Measurements from ENCODE around the gene TEX9.
"Not testable (repeated sequence)": the region's sequence is repeated elsewhere in the genome, so short reads cannot be mapped to it uniquely, and the experiment has no call there.

The TEX9 gene

DNA sequence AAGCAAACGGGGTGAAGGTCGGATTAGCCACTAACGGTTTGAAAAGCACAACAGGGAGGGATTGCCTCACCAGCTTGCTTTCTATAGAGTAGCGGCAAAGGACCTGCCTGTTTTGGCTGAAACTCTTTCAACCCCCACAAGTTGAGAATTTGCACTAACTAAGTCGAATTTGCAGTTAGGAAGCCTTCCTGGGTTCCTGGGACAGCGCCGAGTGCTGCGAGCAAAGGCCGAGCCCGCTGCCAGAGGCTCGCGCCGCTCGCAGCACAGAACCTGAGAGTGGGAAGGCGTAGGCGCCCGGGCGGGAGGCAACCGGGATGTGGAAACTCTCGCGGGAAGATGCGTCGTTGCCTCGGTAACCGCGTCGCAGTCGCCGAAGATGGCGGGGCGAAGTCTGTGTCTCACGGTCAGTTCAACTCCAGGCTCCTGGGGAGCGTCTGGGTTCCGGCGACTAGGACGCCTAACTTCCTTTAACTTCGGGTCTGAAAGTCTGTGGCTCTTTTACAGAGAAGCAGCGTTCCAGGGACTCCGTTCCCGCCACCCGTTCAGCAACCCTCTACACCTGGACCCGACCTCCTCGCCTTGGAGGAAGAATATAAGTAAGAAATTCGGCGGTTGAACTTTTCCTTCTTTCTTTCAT is at the start of gene TEX9:
Gene TEX9 (plus strand): TSS at position 352 of the 637 bp plus-strand sequence. CDS start 25 bp downstream, at position 377.
- H3K9me3 ChIP-seq (ENCODE audit: low read length), result no peaks in the 10 kb centered on the region
- H3K27me3 ChIP-seq (ENCODE audit: control insufficient read depth in 1 of 2, insufficient read depth in 2 of 2, low read length in 2 of 2), result no peaks in the 10 kb centered on the region
- peak within 1 kb of the TSS; percentile 13 for H3K9ac ChIP-seq (ENCODE audit: low read length)
- H3K36me3 ChIP-seq (ENCODE audit: insufficient read depth, low read length), result no peaks in the 10 kb centered on the region
- H3K4me1 ChIP-seq (ENCODE audit: insufficient read depth, low read length), result peaks cover 8% of the 10 kb centered on the region
- peak within 1 kb of the TSS; percentile 47 to 80 for H3K4me3 ChIP-seq (ENCODE audit: low read depth in 1 of 2, low read length in 2 of 2)
- H3K27ac ChIP-seq (ENCODE audit: low read depth, low read length), result peak within 1 kb of the TSS; percentile 13

DNA sequence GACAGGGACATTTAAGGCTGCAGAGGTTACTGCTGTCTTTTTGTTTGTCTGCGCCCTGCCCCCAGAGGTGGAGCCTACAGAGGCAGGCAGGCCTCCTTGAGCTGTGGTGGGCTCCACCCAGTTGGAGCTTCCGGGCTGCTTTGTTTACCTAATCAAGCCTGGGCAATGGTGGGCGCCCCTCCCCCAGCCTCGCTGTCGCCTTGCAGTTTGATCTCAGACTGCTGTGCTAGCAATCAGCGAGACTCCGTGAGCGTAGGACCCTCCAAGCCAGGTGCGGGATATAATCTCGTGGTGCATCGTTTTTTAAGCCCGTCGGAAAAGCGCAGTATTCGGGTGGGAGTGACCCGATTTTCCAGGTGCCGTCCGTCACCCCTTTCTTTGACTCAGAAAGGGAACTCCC is 48.7 kb upstream of the TEX9 start:
- not testable (repeated sequence) for H3K4me1 ChIP-seq (ENCODE audit: insufficient read depth, low read length); H3K27me3 ChIP-seq (ENCODE audit: control insufficient read depth in 1 of 2, insufficient read depth in 2 of 2, low read length in 2 of 2); H3K4me3 ChIP-seq (ENCODE audit: low read depth in 1 of 2, low read length in 2 of 2); H3K36me3 ChIP-seq (ENCODE audit: insufficient read depth, low read length); H3K9ac ChIP-seq (ENCODE audit: low read length); H3K9me3 ChIP-seq (ENCODE audit: low read length); H3K27ac ChIP-seq (ENCODE audit: low read depth, low read length)

DNA sequence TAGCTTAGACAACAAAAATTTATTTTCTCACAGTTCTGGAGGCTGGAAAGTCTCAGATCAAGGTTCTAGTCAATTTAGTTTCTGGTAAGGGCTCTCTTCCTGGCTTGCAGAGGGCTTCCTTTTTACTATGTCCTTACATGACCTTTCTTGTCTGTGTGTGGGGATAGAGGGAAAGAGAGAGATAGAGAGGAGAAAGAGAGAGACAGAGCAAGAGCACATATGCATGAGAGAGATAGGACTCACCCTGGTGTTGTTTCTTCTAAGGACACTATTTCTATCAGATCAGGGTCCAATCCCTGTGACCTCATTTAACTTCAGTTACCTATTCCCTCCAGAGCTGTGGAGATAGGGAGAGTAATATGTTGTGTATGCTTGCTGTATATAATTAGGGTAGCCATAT is 44.9 kb upstream of the TEX9 start:
- no peak overlapping the region for H3K27ac ChIP-seq (ENCODE audit: low read depth, low read length)
- H3K27me3 ChIP-seq (ENCODE audit: control insufficient read depth in 1 of 2, insufficient read depth in 2 of 2, low read length in 2 of 2), result no peaks in the 10 kb centered on the region
- no peak overlapping the region for H3K9ac ChIP-seq (ENCODE audit: low read length)
- no peak overlapping the region for H3K4me3 ChIP-seq (ENCODE audit: low read depth in 1 of 2, low read length in 2 of 2)
- no peaks in the 10 kb centered on the region for H3K9me3 ChIP-seq (ENCODE audit: low read length)
- H3K4me1 ChIP-seq (ENCODE audit: insufficient read depth, low read length), result no peaks in the 10 kb centered on the region
- H3K36me3 ChIP-seq (ENCODE audit: insufficient read depth, low read length), result no peaks in the 10 kb centered on the region

DNA sequence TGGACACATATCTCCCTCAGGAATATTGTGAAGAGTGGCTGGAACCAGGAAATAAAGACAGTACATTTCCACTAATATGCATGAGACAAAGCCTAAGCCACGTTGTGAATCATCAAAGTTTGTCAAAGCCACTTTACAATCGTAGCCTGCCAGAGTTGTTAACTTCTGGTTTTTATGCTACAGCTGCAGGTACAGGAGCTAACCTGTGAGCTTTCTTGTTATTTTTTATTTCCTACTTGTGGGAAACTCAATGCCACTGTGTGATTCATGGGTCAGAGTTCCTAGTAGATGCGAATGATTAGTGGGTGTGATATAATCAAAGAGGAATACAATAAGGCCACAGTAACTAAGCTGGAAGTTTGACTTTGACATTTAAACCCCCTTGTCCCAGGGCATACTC is 44.4 kb upstream of the TEX9 start:
- H3K27ac ChIP-seq (ENCODE audit: low read depth, low read length), result no peak overlapping the region

DNA sequence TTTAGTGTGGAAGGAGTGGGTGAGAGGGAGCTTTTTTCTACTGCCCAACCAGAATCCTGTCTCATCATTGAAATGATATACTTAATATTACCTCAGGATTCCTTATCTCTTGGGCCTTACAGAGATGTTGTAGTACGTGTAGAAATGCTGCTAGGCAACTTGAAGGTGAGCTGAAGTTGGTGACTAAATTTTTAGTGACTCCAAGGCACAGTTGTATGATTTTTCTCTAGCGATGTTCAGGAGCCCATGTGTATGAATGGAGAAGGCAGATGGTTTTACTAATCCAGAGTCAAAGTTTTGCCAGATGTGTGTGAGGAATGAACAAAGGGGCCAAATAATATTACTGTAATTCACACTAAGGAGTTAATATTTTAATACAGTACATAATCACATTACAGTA is 42.8 kb upstream of the TEX9 start:
- no peak overlapping the region for H3K9ac ChIP-seq (ENCODE audit: low read length)
- no peaks in the 10 kb centered on the region for H3K4me1 ChIP-seq (ENCODE audit: insufficient read depth, low read length)
- no peaks in the 10 kb centered on the region for H3K27me3 ChIP-seq (ENCODE audit: control insufficient read depth in 1 of 2, insufficient read depth in 2 of 2, low read length in 2 of 2)
- no peaks in the 10 kb centered on the region for H3K36me3 ChIP-seq (ENCODE audit: insufficient read depth, low read length)
- H3K27ac ChIP-seq (ENCODE audit: low read depth, low read length), result no peak overlapping the region
- no peak overlapping the region for H3K4me3 ChIP-seq (ENCODE audit: low read depth in 1 of 2, low read length in 2 of 2)
- H3K9me3 ChIP-seq (ENCODE audit: low read length), result no peaks in the 10 kb centered on the region

More for the DNA sequence above, 44.4 kb upstream of the TEX9 start:
- Histone ChIP-seq H3K27me3 (ENCODE audit: control insufficient read depth in 1 of 2, insufficient read depth in 2 of 2, low read length in 2 of 2) (no peaks in the 10 kb centered on the region), H3K36me3 (ENCODE audit: insufficient read depth, low read length) (no peaks in the 10 kb centered on the region), H3K4me1 (ENCODE audit: insufficient read depth, low read length) (no peaks in the 10 kb centered on the region), H3K4me3 (ENCODE audit: low read depth in 1 of 2, low read length in 2 of 2) (no peak overlapping the region), H3K9ac (ENCODE audit: low read length) (no peak overlapping the region), H3K9me3 (ENCODE audit: low read length) (no peaks in the 10 kb centered on the region)

DNA sequence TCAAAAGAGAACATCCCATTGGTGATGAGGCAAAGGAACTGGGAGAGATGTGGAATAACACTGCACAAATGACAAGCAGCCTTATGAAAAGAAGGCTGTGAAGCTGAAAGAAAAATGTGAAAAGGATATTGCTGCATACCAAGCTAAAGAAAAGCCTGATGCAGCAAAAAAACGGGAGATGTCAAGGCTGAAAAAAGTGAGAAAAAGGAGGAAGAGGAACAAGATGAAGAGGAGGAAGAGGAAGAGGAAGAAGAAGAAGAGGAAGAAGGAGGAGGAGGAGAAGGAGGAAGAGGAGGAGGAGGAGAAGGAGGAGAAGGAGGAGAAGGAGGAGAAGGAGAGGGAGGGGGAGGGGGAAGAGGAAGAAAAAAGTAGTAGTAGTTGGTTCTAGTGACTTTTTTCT is 41.8 kb upstream of the TEX9 start:
- Histone ChIP-seq H3K27ac (ENCODE audit: low read depth, low read length) (no peak overlapping the region), H3K4me3 (ENCODE audit: low read depth in 1 of 2, low read length in 2 of 2) (no peak overlapping the region), H3K4me1 (ENCODE audit: insufficient read depth, low read length) (no peaks in the 10 kb centered on the region), H3K36me3 (ENCODE audit: insufficient read depth, low read length) (no peaks in the 10 kb centered on the region), H3K9me3 (ENCODE audit: low read length) (no peaks in the 10 kb centered on the region), H3K27me3 (ENCODE audit: control insufficient read depth in 1 of 2, insufficient read depth in 2 of 2, low read length in 2 of 2) (no peaks in the 10 kb centered on the region), H3K9ac (ENCODE audit: low read length) (no peak overlapping the region)

DNA sequence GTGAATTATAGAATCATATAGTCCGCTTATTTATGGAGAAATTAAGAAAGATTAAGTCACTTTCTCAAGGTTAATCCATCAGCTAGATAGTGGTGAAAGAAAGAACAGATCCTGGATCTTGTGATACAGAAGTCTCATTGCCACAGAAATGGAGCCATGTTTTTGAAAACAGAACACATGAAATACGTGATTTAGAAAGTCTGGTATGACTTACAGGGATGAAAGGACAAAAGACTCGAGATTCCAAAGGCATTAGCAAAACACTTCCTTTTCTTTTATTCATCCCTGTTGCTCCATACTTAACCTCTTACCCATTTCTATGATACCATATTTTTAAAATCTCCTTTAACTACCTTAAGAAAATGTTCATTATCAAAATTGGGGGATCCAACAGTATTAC is 40.0 kb upstream of the TEX9 start:
- H3K9ac ChIP-seq (ENCODE audit: low read length), result no peak overlapping the region
- H3K9me3 ChIP-seq (ENCODE audit: low read length), result no peaks in the 10 kb centered on the region
- no peak overlapping the region for H3K27ac ChIP-seq (ENCODE audit: low read depth, low read length)
- no peak overlapping the region for H3K4me3 ChIP-seq (ENCODE audit: low read depth in 1 of 2, low read length in 2 of 2)
- H3K36me3 ChIP-seq (ENCODE audit: insufficient read depth, low read length), result no peaks in the 10 kb centered on the region
- H3K27me3 ChIP-seq (ENCODE audit: control insufficient read depth in 1 of 2, insufficient read depth in 2 of 2, low read length in 2 of 2), result no peaks in the 10 kb centered on the region
- H3K4me1 ChIP-seq (ENCODE audit: insufficient read depth, low read length), result no peaks in the 10 kb centered on the region

DNA sequence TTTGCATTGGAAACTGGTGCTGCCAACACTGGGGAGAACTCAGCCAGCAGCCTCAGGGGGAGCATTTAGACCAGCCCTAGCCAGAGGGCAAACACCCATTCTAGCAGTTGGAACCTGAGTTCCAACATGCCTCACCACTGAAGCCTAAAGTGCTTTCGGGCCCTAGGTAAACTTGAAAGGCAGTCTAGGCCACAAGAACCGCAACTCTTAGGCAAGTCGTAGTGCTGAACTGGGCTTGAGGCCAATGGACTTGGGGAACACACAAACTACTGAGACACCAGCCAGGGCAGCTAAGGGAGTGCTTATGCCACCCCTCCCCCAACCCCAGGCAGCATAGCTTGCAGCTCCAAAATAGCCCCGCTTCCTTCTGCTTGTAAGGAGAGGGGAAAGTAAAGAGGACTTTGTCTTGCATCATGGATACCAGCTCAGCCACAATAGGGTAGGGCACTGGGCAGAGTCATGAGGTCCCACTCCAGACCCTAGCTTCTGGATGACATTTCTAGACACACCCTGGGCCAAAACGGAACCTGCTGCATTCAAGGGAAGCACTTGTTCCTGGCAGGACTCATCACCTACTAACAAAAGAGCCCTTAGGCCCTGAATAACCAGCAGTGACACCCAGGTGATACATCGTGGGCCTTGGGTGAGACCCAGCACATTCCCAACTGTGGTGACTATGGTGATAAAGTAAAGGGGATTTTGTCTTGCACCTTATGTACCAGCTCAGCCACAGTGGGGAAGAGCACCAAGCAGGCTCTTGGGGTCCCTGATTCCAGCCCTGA is 37.3 kb upstream of the TEX9 start:
- Histone ChIP-seq H3K9ac (ENCODE audit: low read length) (no peak overlapping the region), H3K9me3 (ENCODE audit: low read length) (no peaks in the 10 kb centered on the region), H3K27me3 (ENCODE audit: control insufficient read depth in 1 of 2, insufficient read depth in 2 of 2, low read length in 2 of 2) (no peaks in the 10 kb centered on the region), H3K36me3 (ENCODE audit: insufficient read depth, low read length) (no peaks in the 10 kb centered on the region), H3K4me1 (ENCODE audit: insufficient read depth, low read length) (no peaks in the 10 kb centered on the region), H3K27ac (ENCODE audit: low read depth, low read length) (no peak overlapping the region), H3K4me3 (ENCODE audit: low read depth in 1 of 2, low read length in 2 of 2) (no peak overlapping the region)

DNA sequence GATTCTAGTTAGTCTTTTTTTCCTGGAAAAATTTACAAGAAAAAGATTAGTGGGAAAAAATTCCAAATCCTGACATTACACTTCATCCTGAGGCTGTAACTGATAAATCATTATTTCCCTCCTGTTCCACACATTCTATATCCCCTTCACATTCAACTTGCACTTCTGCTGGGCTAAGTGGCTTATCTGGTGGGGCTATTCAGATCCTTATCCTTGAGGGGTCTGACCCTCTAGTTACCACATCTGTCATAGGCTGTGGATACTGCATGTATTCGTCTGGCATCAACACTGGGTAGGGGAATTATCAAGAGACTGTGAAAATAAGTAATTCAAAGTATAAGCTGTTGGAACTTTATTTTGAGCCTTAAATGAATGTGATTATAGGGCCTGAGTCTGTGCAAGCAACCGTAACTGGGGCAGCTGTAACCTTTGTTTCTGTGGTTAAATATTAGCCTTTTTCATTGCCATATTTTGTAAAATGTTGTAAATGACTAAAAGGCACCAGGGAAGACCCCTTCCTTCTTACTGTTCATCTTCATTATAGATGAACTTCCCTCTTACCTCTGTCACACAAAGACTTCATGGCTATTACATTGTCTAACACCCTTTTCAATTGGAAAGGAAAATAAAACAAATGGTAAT is 28.0 kb upstream of the TEX9 start:
- Histone ChIP-seq H3K27ac (ENCODE audit: low read depth, low read length) (no peak overlapping the region), H3K9ac (ENCODE audit: low read length) (no peak overlapping the region), H3K27me3 (ENCODE audit: control insufficient read depth in 1 of 2, insufficient read depth in 2 of 2, low read length in 2 of 2) (no peaks in the 10 kb centered on the region), H3K9me3 (ENCODE audit: low read length) (no peaks in the 10 kb centered on the region), H3K4me3 (ENCODE audit: low read depth in 1 of 2, low read length in 2 of 2) (no peak overlapping the region), H3K36me3 (ENCODE audit: insufficient read depth, low read length) (no peaks in the 10 kb centered on the region), H3K4me1 (ENCODE audit: insufficient read depth, low read length) (no peaks in the 10 kb centered on the region)

DNA sequence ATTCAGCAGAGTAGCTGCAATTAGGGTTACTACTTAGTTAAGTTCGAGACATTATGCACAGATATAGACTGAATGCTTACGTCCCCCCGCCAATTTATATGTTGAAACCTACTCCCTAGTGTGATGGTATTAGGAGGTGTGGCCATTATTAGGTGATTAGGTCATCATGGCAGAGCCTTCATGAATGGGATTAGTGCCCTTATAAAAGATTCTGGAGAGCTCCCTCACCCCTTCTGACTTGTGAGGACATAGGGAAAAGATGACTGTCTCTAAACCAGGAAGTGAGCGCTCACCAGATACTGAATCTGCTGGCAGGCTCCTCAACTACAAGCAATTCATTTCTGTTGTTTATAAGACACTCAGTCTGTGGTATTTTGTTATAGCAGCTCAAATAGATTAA is 25.6 kb upstream of the TEX9 start:
- no peak overlapping the region for H3K4me3 ChIP-seq (ENCODE audit: low read depth in 1 of 2, low read length in 2 of 2)
- no peaks in the 10 kb centered on the region for H3K27me3 ChIP-seq (ENCODE audit: control insufficient read depth in 1 of 2, insufficient read depth in 2 of 2, low read length in 2 of 2)
- H3K4me1 ChIP-seq (ENCODE audit: insufficient read depth, low read length), result no peaks in the 10 kb centered on the region

DNA sequence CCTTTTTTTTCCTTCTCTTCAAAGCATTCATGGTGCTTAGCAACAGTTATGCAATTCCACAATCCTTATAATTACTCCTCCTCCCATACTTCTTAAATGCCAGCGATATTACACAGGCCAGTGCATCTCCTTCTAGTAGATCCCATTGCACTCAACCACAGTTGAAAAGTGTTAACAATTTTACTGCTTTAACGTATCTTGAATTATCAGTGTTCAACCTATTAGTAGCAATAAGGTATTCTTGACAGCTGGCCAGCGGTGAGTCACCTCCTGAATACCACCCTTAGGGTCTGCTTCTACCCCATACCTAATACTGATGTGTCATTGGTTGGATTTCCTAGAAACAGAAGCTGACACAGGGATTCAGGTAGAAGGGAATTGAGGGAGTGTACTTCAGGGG is 24.0 kb upstream of the TEX9 start:
- H3K27me3 ChIP-seq (ENCODE audit: control insufficient read depth in 1 of 2, insufficient read depth in 2 of 2, low read length in 2 of 2), result no peaks in the 10 kb centered on the region

More for the DNA sequence above, 25.6 kb upstream of the TEX9 start:
- H3K36me3 ChIP-seq (ENCODE audit: insufficient read depth, low read length), result no peaks in the 10 kb centered on the region
- H3K9ac ChIP-seq (ENCODE audit: low read length), result no peak overlapping the region
- H3K27ac ChIP-seq (ENCODE audit: low read depth, low read length), result no peak overlapping the region
- H3K9me3 ChIP-seq (ENCODE audit: low read length), result no peaks in the 10 kb centered on the region

More for the DNA sequence above, 24.0 kb upstream of the TEX9 start:
- Histone ChIP-seq H3K9me3 (ENCODE audit: low read length) (no peaks in the 10 kb centered on the region), H3K27ac (ENCODE audit: low read depth, low read length) (no peak overlapping the region), H3K36me3 (ENCODE audit: insufficient read depth, low read length) (no peaks in the 10 kb centered on the region), H3K4me1 (ENCODE audit: insufficient read depth, low read length) (no peaks in the 10 kb centered on the region), H3K4me3 (ENCODE audit: low read depth in 1 of 2, low read length in 2 of 2) (no peak overlapping the region), H3K9ac (ENCODE audit: low read length) (no peak overlapping the region)

Measured in muscle layer of colon (tissue), 2 donors.